HL-60 (cell line): ENCODE measurements around the gene NEURL1.

Experiments
- GABPA ChIP-seq: IDR thresholded peaks from 2 replicates; pipeline ENCODE4 v1.6.1; 2012; ENCODE audit warnings: low read depth
- POLR2AphosphoS5 ChIP-seq: IDR thresholded peaks from 2 replicates; pipeline ENCODE4 v1.6.1; 2012; ENCODE audit warnings: low read depth
- TF ChIP-seq, protein P1 (sequence below): IDR thresholded peaks from one replicate; pipeline ENCODE4 v1.5.1; 2011; ENCODE audit warnings: low read length, control low read depth, inconsistent platforms; ENCODE audit not compliant: insufficient read depth
- TF ChIP-seq, protein P2 (sequence below): IDR thresholded peaks from 2 replicates; pipeline ENCODE4 v1.6.1; 2012; ENCODE audit warnings: low read depth; ENCODE audit not compliant: insufficient replicate concordance

DNA sequence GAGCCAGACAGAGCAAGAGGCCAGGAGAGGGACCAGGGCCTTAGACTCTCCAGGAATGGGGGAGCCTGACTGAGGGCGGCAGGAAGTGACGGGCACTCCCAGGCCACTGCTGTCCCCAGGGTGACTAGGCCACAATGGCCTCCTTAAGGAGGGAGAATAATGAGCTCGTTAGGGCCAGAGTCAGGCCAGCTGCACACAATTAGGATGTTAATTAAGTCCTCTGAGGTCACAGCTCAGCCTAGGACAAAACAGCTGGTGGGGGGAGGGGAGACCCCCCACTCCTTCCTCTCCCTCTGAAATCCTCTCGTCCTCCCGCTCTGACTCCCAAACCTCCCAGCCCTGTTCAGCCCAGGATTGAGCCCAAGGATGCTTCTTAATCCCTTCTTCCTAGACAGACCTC, 143.0 kb downstream of the NEURL1 start:
- TF ChIP-seq, protein P1, sequence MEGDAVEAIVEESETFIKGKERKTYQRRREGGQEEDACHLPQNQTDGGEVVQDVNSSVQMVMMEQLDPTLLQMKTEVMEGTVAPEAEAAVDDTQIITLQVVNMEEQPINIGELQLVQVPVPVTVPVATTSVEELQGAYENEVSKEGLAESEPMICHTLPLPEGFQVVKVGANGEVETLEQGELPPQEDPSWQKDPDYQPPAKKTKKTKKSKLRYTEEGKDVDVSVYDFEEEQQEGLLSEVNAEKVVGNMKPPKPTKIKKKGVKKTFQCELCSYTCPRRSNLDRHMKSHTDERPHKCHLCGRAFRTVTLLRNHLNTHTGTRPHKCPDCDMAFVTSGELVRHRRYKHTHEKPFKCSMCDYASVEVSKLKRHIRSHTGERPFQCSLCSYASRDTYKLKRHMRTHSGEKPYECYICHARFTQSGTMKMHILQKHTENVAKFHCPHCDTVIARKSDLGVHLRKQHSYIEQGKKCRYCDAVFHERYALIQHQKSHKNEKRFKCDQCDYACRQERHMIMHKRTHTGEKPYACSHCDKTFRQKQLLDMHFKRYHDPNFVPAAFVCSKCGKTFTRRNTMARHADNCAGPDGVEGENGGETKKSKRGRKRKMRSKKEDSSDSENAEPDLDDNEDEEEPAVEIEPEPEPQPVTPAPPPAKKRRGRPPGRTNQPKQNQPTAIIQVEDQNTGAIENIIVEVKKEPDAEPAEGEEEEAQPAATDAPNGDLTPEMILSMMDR, result no peak
- TF ChIP-seq POLR2AphosphoS5 (no peak), GABPA (no peak)
- TF ChIP-seq, protein P2, sequence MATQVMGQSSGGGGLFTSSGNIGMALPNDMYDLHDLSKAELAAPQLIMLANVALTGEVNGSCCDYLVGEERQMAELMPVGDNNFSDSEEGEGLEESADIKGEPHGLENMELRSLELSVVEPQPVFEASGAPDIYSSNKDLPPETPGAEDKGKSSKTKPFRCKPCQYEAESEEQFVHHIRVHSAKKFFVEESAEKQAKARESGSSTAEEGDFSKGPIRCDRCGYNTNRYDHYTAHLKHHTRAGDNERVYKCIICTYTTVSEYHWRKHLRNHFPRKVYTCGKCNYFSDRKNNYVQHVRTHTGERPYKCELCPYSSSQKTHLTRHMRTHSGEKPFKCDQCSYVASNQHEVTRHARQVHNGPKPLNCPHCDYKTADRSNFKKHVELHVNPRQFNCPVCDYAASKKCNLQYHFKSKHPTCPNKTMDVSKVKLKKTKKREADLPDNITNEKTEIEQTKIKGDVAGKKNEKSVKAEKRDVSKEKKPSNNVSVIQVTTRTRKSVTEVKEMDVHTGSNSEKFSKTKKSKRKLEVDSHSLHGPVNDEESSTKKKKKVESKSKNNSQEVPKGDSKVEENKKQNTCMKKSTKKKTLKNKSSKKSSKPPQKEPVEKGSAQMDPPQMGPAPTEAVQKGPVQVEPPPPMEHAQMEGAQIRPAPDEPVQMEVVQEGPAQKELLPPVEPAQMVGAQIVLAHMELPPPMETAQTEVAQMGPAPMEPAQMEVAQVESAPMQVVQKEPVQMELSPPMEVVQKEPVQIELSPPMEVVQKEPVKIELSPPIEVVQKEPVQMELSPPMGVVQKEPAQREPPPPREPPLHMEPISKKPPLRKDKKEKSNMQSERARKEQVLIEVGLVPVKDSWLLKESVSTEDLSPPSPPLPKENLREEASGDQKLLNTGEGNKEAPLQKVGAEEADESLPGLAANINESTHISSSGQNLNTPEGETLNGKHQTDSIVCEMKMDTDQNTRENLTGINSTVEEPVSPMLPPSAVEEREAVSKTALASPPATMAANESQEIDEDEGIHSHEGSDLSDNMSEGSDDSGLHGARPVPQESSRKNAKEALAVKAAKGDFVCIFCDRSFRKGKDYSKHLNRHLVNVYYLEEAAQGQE, result no peak
